IPS-NIHi11 (cell line): ENCODE measurements around the gene MICB.
"Not testable (repeated sequence)": the region's sequence is repeated elsewhere in the genome, so short reads cannot be mapped to it uniquely, and the experiment has no call there.

Experiments used
- DNase-seq: peaks from one replicate; pipeline ENCODE4 v3.0.0; 2012; ENCODE audit warnings: mixed read lengths, low spot score

MICB gene

DNA sequence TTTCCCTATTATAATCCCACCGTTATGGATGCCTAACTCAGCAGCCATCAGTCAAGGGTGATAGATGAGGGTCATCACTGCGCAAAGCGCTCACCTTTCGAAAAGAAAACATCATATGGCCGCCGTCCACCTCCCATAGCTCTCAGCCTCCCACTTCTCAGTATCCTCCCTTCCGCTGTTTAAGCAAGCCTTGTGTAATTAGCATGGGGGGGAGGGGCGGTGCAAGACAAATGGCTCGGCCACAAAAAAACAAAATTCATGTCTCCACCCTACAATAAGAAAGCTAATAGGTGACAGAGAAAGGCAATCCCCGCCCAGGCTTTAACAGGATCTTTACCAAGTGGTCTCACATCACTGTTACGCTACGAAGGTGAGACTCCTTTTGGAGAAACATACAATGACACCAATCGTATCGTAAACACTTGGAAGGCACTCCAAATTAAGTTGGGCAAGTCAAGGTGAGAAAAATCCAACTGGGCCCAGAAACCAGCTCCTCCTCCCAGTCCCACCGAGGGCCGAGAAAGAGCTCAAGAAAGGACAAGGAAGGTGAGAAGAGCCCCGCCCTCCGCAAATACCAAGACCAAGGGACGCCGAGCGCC lies 43.2 kb downstream of the MICB start:
- peak; percentile 39 for DNase-seq

DNA sequence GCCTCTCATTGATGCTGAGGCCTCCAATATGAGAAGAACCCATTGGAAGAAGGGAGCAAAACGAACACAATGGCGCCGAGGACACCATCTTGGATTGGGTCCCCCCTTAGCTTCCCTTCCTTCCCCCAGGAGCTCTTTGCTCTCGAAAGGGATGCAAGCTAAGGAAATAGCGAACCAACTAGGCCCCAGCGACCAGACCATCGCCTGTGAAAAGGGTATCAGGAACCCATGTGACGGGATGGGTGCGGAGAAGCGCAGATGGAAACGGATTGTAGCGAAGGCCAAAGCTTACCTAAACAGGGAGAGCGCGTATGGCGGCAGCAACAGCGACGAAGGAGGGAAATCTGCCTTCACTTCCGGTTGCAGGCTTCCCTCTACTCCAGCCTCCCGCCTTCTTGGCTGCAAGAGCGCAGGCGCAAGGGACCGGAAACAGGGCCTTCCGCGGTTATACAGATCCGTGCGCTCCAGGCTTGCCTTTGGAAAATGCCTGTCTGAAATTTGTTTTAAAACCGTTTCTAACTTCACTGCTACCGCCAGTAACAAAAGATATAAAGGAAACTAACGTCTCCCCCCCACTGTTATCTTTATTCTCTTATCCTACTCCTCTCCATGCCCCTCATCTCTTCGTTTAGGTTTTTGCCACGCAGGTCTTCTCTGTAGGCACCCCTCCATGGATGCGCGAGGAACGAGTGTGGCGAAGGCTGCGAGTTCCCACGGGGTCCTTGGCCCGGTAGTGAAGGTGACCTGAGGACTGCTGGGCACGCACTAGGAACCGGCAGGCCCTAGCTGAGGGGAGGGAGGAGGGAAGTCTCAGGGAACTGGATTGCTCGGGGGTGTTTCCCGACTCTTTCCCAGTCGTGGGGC lies 43.9 kb downstream of the MICB start, which contains the start of gene DDX39B:
Gene DDX39B (minus strand): TSS at position 346 of the 864 bp plus-strand sequence. CDS start 1,471 bp downstream, outside the sequence.
- peak; percentile 92 for DNase-seq

DNA sequence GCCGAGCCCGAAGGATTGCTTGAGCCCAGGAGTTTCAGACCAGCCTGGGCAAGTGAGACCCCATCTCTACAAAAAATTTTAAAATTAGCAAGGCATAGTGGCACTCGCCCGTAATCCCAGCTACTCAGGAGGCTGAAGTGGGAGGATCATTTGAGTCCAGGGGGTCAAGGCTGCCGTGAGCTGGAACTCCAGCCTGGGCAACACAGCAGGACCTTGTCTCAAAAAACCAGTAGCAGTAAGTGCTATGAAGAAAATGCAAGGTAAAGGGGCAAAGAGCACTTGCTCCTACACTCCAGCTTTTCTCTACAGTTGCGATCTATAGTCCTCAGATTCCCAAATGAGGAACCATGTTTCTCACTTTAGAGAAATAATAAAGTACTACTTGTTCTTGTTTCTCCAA lies 45.7 kb downstream of the MICB start:
- DNase-seq: no peak

DNA sequence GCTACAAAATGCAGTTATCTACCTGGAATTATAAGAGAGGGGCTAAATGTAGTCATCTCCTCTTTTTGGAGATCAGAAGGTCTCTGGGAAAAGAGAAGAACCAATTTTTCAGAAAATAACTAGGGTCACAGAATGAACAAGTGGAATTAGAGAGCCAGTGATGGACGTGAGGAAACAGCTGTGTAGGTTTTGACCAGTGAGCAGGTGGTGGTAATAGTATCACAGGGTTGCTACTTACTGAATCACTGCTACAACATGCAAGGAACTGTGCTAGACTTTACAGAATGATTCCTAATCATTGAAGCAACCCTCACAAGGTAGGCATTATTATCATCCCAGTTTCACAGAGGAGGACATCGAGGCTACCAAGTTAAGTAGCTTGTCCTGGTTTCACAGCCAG lies 46.7 kb downstream of the MICB start:
- DNase-seq: no peak

DNA sequence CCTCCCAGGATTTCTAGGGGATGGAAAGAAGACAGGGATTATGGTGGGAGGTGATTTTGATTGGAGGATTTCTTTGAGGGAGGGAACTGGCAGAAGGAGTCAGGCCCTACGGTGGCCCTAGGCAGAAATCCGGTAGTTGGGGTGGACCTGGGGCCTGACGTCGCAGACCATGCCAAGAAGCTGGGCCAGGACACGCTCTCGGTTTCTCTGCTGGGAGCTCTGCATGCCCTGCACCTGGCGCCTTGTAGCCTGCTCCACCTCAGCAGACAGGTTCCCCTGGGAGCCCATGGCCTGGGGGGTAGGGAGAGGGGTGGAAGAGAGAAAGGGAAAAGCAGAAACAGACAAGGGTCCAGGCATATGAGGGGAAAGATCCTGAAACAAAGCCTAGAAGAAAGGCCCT lies 47.3 kb downstream of the MICB start:
- DNase-seq: no peak

DNA sequence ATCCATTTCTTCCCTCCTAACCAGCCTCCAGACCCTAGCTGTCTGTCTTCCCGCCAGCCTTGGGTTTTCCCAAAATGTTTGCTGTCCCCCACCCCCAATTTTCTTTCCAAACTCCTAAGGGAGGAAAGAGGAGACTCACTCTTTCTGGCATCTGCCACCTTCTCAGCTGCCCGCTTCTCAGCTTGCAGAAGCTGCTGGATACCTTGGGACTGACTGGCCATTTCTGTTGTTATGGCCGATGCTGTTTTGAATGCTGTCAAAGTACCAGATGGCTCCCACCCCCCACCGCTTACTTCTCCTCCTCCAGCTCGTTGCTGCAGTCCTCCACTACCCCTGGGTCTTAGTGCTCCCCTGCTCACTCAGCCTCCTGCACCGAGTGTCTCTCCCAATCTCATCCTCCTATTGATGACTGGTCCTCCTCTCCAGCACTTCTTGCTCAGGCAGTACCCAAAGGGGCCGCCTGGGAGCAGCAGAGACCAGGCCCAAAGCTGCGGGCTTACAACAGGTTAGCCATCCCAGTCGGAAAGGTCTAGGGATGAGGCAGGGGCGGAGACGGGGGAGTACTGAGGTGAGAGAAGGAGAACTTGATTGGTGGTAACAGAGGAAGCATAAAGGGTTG lies 48.5 kb downstream of the MICB start, which contains the start of gene ATP6V1G2:
Gene ATP6V1G2 (minus strand): TSS at position 270 of the 619 bp plus-strand sequence. CDS start 49 bp downstream, at position 221.
- DNase-seq: peak; percentile 78

DNA sequence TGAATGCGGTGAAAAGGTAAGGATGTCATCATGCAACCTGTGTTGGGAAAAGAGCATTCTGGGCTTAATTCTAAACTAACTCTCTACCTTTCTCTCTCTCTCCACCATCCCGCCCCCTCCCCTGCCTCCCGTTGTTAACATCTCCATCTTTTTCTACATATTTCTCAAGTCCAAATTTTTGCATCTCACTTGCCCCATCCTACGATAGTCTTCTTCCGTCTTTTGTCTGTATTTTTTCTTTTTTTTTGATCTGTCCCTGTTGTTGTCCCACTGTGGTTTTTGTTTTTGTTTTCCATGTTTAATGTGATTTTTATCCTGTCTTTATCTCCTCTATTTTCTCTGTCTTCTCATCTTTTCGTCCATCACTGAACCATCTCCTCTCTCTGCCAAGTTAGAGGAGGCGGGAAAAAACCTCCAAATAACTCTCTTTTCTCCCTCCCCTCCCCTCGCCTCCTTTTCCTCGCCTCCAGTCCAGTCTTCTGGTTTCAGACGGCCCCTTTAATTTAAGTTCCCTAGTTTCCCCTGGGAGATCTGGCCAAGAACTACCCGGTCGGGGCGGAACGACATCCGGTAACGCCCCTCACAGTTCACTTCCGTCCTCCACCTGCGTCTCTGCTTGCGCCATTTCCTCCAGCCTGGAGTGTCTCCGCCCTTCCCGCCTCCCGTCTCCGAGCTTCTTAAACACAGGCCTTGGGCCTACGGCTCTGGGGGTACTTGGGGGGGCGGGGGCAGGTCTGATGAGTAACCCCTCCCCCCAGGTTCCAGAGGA lies 49.2 kb downstream of the MICB start, which contains the start of gene NFKBIL1:
Gene NFKBIL1 (plus strand): TSS at position 651 of the 769 bp plus-strand sequence. CDS start 87 bp downstream, at position 738.
- DNase-seq: peak; percentile 91

DNA sequence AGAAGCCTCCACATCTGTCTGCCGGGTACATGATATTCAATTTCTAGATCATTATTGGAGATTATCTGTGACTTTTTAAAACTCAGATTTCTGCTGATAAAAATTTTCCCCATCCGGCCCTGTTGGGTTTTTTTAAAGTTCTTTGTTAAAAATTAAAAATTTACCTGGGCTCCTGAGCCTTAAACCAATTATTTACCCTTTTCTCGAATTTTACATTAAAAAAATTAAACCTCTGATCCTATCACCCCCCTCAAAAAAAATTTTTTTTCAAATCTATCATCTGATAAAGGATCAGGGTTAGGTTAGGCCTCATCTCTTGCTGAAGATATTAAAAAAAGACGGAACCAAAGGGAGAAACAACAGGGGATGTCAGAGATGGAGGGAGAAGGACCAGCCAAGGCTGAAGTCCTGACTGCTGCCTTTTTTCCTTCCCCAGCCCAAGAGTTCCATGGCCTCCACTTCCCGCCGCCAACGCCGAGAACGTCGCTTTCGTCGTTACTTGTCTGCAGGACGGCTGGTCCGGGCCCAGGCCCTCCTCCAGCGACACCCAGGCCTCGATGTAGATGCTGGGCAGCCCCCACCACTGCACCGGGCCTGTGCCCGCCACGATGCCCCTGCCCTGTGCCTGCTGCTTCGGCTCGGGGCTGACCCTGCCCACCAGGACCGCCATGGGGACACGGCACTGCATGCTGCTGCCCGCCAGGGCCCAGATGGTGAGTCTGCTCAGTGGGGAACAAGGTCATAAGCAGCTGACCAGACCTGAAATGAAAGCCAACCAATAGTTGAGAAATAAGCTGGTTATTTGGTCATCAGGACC lies 50.0 kb downstream of the MICB start:
- no peak for DNase-seq

DNA sequence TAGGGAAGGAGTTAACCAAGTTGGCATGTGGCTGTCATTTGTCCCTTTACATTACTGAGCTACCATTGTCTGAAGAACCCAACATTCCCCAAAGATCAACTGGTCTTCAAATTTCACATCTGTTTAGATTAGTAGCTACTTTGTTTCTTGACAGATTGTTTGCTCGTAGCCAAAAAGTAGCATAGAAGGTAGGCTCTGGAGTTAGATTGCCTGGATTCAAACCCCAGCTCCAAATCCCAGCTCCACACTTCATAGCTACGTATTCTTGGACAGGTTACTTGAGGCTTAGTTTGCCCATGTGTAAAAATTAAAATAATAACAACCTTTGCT lies 50.6 kb downstream of the MICB start:
- DNase-seq: no peak

DNA sequence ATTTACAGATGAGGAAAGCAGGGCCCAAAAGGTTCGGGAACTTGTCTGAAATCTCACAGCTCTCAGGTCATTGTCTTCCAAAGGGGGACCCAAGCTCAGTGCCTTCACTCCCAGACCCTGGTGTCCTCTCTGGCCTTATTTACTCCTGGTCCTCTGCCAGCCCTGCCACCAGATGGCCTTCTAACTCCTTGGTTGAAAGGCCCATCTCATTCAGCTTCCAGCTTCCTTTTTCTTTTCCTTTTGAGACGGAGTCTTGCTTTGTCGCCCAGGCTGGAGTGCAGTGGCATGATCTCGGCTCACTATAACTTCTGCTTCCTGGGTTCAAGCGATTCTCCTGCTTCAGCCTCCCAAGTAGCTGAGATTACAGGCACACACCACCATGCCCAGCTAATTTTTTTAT lies 53.4 kb downstream of the MICB start:
- DNase-seq: not testable (repeated sequence)

DNA sequence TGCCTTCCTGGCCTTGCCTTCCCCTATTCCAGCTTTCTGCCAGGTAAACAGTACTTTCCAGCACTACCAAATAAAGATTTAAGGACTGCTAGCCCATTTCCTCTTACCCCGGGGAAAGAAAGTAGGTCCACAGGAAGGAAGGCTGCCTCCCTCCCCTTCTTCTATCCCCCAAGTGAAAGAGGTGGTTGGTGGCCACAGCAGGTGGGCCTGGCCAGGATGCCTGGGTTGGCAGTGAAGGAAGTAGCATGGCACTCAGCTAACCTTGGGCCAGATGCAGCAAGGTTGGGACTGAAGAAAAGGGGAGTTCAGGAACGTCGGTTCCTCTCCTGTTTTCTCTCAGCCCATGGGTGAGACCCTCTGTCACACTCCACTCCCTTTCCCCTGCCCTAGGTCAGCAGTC lies 58.4 kb downstream of the MICB start:
- DNase-seq: no peak

DNA sequence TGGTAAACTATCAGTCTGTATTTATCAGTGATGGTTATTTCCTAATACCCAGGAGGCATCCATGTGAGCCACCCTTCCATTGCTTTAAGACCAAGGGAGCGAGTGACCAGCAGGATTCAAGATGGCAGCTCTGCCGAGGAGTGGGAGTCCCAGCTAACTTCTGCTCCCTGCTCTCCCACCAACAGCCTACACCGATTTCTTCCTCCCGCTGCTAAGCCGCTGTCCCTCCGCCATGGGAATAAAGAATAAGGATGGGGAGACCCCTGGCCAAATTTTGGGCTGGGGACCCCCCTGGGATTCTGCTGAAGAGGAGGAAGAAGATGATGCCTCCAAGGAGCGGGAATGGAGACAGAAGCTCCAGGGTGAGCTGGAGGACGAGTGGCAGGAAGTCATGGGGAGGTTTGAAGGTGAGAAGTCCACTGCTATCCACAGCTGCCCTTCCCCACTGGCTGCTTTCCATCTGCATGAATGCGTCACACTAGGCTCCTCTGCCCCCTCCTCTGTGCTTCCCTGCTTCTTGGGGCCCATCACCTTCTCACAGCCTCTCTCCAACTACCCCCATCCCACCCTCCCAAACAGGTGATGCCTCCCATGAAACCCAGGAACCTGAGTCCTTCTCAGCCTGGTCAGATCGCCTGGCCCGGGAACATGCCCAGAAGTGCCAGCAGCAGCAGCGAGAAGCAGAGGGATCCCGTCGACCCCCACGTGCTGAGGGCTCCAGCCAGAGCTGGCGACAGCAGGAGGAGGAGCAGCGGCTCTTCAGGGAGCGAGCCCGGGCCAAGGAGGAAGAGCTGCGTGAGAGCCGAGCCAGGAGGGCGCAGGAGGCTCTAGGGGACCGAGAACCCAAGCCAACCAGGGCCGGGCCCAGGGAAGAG lies 59.7 kb downstream of the MICB start:
- DNase-seq: no peak

DNA sequence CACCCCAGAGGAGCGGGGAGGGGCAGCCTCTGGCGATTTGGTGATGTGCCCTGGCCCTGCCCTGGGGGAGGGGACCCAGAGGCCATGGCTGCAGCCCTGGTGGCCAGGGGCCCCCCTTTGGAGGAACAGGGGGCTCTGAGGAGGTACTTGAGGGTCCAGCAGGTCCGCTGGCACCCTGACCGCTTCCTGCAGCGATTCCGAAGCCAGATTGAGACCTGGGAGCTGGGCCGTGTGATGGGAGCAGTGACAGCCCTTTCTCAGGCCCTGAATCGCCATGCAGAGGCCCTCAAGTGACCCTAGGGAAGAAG lies 60.3 kb downstream of the MICB start:
- no peak for DNase-seq

DNA sequence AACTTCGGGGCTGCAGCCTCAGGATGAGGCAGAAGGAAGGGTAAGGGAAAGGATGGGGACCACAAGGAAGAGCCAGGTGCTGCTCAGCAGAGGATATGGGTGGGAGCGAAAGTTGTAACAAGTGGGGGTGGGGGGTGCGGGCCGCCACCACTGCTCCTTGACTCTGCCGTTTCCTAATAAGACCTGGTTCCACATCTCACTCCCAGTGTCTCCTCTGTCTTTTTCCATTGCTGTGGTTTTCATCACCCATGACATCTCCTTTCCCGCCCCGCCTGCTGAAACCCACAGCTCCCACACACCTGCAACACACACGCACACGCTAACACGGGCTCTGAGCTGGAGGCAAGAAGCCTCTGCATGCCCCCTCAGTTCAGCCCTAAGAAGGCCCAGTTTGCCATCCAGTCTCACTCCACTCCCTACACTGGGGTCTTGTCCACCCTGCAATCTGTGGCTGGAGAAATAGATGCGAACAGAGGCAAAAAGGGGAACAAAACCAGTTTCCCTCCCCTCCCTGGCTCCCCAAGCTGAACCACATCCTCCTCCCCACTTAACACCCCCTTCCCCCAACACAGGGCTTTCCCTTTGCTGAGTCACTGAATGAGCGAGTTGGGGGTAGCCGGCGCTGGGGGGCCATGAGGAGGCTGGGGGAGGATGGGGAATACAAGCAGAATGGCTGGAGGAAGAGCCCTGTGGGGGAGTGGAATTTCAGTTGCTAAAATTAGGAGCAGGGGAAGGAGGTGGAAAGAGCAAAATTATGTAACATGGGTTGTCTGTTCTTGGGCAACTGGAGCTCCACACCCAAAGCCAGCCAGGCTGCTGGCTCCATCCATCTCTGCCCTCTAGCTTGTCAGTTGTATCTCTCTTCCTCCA lies 60.9 kb downstream of the MICB start:
- no peak for DNase-seq

DNA sequence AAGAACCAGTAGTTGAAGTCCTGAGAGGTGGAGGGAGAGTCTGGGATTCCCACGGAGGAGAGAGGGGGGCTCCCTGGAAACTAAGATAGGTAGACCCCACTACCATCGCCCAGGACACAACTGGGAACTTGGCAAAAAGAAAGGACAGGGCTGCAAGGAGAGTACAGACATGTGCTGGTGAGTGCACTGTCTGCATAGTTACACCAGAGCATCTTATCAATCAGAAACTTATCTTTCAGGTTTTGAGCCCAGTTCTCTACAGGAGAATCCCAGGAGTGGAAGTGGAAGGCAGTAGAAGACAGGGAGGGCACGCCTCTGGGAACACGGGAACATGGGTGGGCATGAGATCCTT lies 61.6 kb downstream of the MICB start:
- no peak for DNase-seq

DNA sequence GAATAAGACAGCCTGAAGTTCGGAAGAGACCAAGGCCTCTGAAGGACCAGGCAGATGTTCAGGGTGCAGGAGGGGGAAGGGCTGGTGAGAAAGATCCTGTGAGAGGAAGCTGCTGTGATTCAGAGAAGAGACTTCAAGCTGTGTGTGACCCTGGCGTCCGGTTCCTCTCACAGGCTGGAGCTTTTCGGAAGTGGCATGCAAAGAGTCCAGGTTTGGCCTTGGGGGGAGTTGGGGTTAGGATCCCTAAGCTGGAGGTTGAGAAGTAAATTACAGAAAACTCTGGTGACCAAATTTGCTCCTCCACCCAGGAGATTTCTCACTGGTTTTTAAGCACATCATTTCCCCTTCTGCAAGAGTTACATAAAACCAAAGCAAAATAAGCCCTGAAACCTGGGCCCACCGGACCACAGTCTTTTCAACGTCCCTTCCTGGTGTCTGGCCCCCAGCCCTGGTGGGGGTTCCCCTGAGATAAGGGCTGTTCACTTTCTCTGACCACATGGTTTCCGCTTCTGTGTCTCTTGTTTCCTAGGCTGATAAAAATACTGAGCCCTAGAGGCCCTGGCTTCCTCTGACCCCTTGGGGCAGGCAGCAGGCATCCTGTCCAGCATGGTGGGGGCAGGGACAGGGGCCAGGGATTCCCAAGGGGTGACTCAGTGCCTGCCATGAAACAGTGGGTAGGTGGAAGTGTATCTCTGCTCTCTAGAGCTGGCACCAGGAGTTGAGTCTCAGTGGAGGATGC lies 62.2 kb downstream of the MICB start:
- no peak for DNase-seq

DNA sequence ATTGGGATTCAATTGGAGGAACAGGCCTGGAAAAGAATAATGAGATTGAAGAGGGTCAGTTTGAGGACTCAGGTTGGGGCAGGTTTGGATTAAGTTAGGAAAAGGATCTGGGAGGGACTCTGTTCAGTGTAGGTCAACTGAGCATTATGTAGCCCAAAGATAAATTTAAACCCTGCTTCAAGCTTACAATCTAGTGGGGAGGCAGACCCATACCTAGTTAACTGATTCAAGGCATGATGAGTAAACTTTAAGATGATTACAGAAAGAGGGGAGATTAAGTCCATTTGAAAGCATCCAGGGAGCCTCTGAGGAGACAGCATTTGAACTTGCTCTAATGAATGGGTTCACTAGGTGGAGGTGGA lies 62.7 kb downstream of the MICB start:
- DNase-seq: no peak
